GM19351 (cell line): ENCODE data around the gene SUPV3L1.
"Not testable (repeated sequence)": the region's sequence is repeated elsewhere in the genome, so short reads cannot be mapped to it uniquely, and the experiment has no call there.

Experiments
- ATAC-seq: cut with Tn5 transposase; IDR thresholded peaks from one replicate; pipeline ENCODE4 v1.9.1; 2021; ENCODE audit warnings: mild to moderate bottlenecking, moderate library complexity; ENCODE audit not compliant: unreplicated experiment

The SUPV3L1 gene

GRCh38 chr10:69179743-69180524, at the start of gene SUPV3L1:
Gene SUPV3L1, plus strand, starts transcription at chr10:69180234. Its CDS starts 58 bp downstream, at chr10:69180292.
- ATAC-seq = peak; percentile 89

GRCh38 chr10:69130251-69130650, 49.8 kb upstream of the SUPV3L1 start:
- no peak for ATAC-seq

GRCh38 chr10:69139961-69140360, 40.1 kb upstream of the SUPV3L1 start:
- no peak for ATAC-seq

- no peak for ATAC-seq
These were observed 38.7 kb upstream of the SUPV3L1 start for GRCh38 chr10:69141304-69141703.

GRCh38 chr10:69142074-69142473, 38.0 kb upstream of the SUPV3L1 start:
- not testable (repeated sequence) for ATAC-seq

- no peak for ATAC-seq
These were observed 37.1 kb upstream of the SUPV3L1 start for GRCh38 chr10:69142983-69143382.

GRCh38 chr10:69145329-69145728, 34.7 kb upstream of the SUPV3L1 start:
- ATAC-seq = no peak

- no peak for ATAC-seq
These were observed 34.2 kb upstream of the SUPV3L1 start for GRCh38 chr10:69145864-69146263.

- ATAC-seq = no peak
These were observed 33.3 kb upstream of the SUPV3L1 start for GRCh38 chr10:69146759-69147158.

GRCh38 chr10:69151984-69152383, 28.1 kb upstream of the SUPV3L1 start:
- ATAC-seq = no peak

GRCh38 chr10:69153227-69153626, 26.8 kb upstream of the SUPV3L1 start:
- no peak for ATAC-seq

GRCh38 chr10:69160809-69161241, 19.2 kb upstream of the SUPV3L1 start:
- ATAC-seq = no peak

GRCh38 chr10:69168493-69168892, 11.5 kb upstream of the SUPV3L1 start:
- ATAC-seq = no peak

GRCh38 chr10:69172241-69172982, 7.6 kb upstream of the SUPV3L1 start:
- ATAC-seq = no peak

- ATAC-seq = not testable (repeated sequence)
These were observed 4.7 kb upstream of the SUPV3L1 start for GRCh38 chr10:69175326-69175725.

GRCh38 chr10:69176823-69177222, 3.2 kb upstream of the SUPV3L1 start:
- ATAC-seq = no peak

GRCh38 chr10:69179089-69179742, 818 bp upstream of the SUPV3L1 start:
- peak; percentile 32 for ATAC-seq

GRCh38 chr10:69180525-69181204, 631 bp downstream of the SUPV3L1 start:
- ATAC-seq = no peak

- no peak for ATAC-seq
These were observed 1.4 kb downstream of the SUPV3L1 start for GRCh38 chr10:69181433-69181832.

- no peak for ATAC-seq
These were observed 2.0 kb downstream of the SUPV3L1 start for GRCh38 chr10:69182005-69182404.

- ATAC-seq = no peak
These were observed 6.5 kb downstream of the SUPV3L1 start for GRCh38 chr10:69186524-69186923.
